Kidney tubule cell (primary cell): ENCODE measurements around the gene CIPC.
A peak's percentile ranks its signal among the peaks of the same experiment; 100 is the strongest.

Experiments used
- DNase-seq: peaks from one replicate; pipeline ENCODE4 v3.0.0-alpha.2; 2018; ENCODE audit warnings: low spot score

Gene CIPC

GRCh38 chr14:77069551-77069950 is 28.5 kb upstream of the CIPC start:
- no peak for DNase-seq

GRCh38 chr14:77071938-77072388 is 26.1 kb upstream of the CIPC start:
- peak; percentile 84 for DNase-seq

GRCh38 chr14:77074969-77075368 is 23.1 kb upstream of the CIPC start:
- DNase-seq: no peak

GRCh38 chr14:77076113-77076631 is 21.9 kb upstream of the CIPC start:
- no peak for DNase-seq

- DNase-seq: no peak
Measured at GRCh38 chr14:77077040-77077439, 21.0 kb upstream of the CIPC start.

GRCh38 chr14:77082356-77082755 is 15.7 kb upstream of the CIPC start:
- DNase-seq: no peak

GRCh38 chr14:77083082-77083481 is 15.0 kb upstream of the CIPC start:
- DNase-seq: no peak

- DNase-seq: no peak
Measured at GRCh38 chr14:77084985-77085384, 13.1 kb upstream of the CIPC start.

GRCh38 chr14:77085538-77085937 is 12.5 kb upstream of the CIPC start:
- no peak for DNase-seq

GRCh38 chr14:77086017-77086727 is 11.9 kb upstream of the CIPC start:
- peak; percentile 89 for DNase-seq

GRCh38 chr14:77086951-77087350 is 11.1 kb upstream of the CIPC start:
- DNase-seq: no peak

GRCh38 chr14:77087631-77088030 is 10.4 kb upstream of the CIPC start:
- DNase-seq: no peak

GRCh38 chr14:77088219-77088618 is 9.8 kb upstream of the CIPC start:
- peak; percentile 49 for DNase-seq

- no peak for DNase-seq
Measured at GRCh38 chr14:77088645-77089044, 9.4 kb upstream of the CIPC start.

- no peak for DNase-seq
Measured at GRCh38 chr14:77091518-77091917, 6.5 kb upstream of the CIPC start.

GRCh38 chr14:77092676-77093075 is 5.4 kb upstream of the CIPC start:
- DNase-seq: peak; percentile 18

GRCh38 chr14:77094672-77095284 is 3.3 kb upstream of the CIPC start:
- DNase-seq: peak; percentile 76

- DNase-seq: peak; percentile 45
Measured at GRCh38 chr14:77097006-77097699, 905 bp upstream of the CIPC start.

- DNase-seq: peak; percentile 14
Measured at GRCh38 chr14:77098529-77099353, 683 bp downstream of the CIPC start.

GRCh38 chr14:77099425-77100167 is 1.5 kb downstream of the CIPC start:
- peak; percentile 63 for DNase-seq

- DNase-seq: peak; percentile 22
Measured at GRCh38 chr14:77100961-77101360, 2.9 kb downstream of the CIPC start.
